ENCODE measurements around the gene PIGX.

Gene PIGX

GRCh38 chr3:196763179-196763578, 51.0 kb downstream of the PIGX start:
- no peak for DNase-seq

- DNase-seq, result no peak
Measured at GRCh38 chr3:196765454-196765853, 53.3 kb downstream of the PIGX start.

- DNase-seq, result no peak
Measured at GRCh38 chr3:196771067-196771466, 58.9 kb downstream of the PIGX start.

- DNase-seq, result no peak
Measured at GRCh38 chr3:196772102-196772501, 59.9 kb downstream of the PIGX start.

GRCh38 chr3:196772897-196773296, 60.7 kb downstream of the PIGX start:
- DNase-seq, result no peak

GRCh38 chr3:196774191-196774820, 62.1 kb downstream of the PIGX start:
- DNase-seq, result no peak

GRCh38 chr3:196774848-196775422, 62.8 kb downstream of the PIGX start:
- no peak for DNase-seq

GRCh38 chr3:196775938-196776337, 63.8 kb downstream of the PIGX start:
- DNase-seq, result no peak

- DNase-seq, result no peak
Measured at GRCh38 chr3:196777836-196778235, 65.7 kb downstream of the PIGX start.

- DNase-seq, result no peak
Measured at GRCh38 chr3:196778755-196779154, 66.6 kb downstream of the PIGX start.

GRCh38 chr3:196782511-196782910, 70.3 kb downstream of the PIGX start:
- DNase-seq, result no peak
